ENCODE measurements around the gene CUL4B.
"Not testable (repeated sequence)": the region's sequence is repeated elsewhere in the genome, so short reads cannot be mapped to it uniquely, and the experiment has no call there.

The CUL4B gene

GRCh38 chrX:120517936-120518335 lies 42.8 kb downstream of the CUL4B start:
- no peak for DNase-seq

GRCh38 chrX:120514236-120514635 lies 46.5 kb downstream of the CUL4B start:
- DNase-seq: no peak

GRCh38 chrX:120512627-120513026 lies 48.1 kb downstream of the CUL4B start:
- no peak for DNase-seq

DNA sequence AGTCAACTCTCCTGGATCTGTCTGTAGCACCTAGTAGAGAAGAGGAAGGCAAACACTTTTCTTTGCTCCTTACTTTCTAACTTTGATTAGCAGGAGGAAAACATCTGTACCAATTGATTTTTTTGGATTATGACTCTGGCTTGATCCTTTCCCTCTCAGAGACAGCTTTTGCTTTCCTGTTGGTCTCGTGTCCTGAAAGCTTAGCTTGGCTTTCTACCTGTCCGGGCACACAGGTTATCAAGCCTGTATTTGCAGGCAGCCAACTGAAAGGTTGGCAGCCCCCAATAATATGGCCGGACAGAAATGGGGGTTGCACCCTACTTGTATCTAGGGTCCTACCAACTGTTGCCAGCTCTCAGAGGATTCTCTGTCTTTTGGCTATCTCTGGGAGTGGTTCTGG lies 48.5 kb downstream of the CUL4B start:
- DNase-seq: no peak

DNA sequence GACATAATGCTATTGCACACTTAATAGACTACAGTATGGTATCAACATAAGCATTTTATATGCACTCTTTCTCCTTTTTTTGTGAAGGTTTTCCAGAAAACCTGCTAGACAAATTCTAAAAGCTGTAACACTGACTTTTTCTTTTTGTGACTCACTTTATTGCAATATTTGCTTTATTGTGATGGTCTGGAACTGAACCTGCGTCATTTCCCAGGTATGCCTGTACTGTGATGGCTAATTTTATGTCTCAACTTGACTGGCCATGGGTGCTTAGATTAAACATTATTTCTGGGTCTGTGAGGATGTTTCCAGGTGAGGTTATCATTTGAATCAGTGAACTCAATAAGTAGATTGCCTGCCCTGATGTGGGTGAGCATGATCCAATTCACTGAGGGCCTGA lies 56.2 kb downstream of the CUL4B start:
- no peak for DNase-seq

- DNase-seq: no peak
Measured at GRCh38 chrX:120499301-120500072, 61.3 kb downstream of the CUL4B start.

GRCh38 chrX:120490119-120490518 lies 70.6 kb downstream of the CUL4B start:
- not testable (repeated sequence) for DNase-seq

DNA sequence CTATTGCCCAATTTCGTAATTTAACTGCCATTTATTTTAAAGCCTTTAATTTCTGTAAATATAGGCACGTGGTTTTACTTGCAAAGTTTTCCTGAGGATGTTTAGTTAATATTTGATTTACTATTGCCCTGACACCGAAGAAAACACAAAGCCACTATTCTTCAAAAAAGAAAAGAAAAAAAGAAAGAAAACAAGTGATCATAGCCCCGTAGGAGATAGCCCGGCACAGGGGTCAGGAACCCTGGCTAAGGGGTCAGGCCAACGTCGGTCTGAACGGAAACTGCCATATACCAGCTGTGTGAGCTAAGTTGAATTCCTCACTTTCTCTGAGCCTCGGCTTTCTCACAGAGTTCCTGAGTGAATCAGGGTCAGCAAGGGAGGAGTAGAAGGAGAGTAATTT lies 74.0 kb downstream of the CUL4B start:
- no peak for DNase-seq

- DNase-seq: peak; percentile 65 to 67
Measured at GRCh38 chrX:120485638-120486520, 74.9 kb downstream of the CUL4B start.

DNA sequence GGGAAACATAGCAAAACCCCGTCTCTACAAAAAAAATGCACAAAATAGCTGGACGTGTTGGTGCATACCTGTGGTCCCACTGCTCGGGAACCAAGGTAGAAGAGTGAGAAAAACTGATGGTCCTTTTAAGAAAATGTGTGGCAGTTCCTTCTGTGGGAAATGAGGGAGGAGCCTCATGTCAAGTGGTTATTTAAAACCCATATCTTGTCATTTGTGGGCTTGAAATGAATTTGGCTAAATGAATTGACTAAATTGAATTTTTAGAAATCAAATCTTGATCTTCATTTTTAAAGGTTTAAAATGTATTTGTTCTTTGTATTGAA lies 75.5 kb downstream of the CUL4B start:
- DNase-seq: no peak

GRCh38 chrX:120477453-120477852 lies 83.3 kb downstream of the CUL4B start:
- no peak for DNase-seq

DNA sequence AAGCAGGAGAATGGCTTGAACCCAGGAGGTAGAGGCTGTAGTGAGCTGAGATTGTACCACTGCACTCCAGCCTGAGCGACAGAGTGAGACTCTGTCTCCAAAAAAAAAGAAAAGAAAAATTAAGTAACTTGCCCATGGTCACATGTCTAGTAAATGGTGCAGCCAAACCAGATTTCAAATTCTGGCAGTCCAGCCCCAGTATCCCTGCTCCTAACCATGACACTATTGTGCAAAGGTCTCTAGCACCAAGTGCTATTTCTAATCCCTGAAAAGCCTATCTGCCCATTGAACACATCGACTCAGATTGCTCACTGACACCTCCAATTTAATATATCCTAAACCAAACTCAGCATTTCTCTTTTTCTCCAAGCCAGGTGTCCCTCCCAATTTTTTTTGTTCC lies 84.0 kb downstream of the CUL4B start:
- no peak for DNase-seq

- DNase-seq: not testable (repeated sequence)
Measured at GRCh38 chrX:120475447-120475846, 85.3 kb downstream of the CUL4B start.

All from activated T-cell treated with anti-CD3 and anti-CD28 coated beads, Interleukin-2, amount 50 U/mL, for 48 hours (primary cell).